ENCODE data around the gene DISC1. TPM values are rescaled to one million over a fixed set of nuclear protein-coding genes. Genes with fewer than 3 reads are reported as not detected.

DISC1 gene
- total and polyA plus RNA-seq, 2 experiments from 2014 or later = 0.43 to 1.2 TPM

DNA sequence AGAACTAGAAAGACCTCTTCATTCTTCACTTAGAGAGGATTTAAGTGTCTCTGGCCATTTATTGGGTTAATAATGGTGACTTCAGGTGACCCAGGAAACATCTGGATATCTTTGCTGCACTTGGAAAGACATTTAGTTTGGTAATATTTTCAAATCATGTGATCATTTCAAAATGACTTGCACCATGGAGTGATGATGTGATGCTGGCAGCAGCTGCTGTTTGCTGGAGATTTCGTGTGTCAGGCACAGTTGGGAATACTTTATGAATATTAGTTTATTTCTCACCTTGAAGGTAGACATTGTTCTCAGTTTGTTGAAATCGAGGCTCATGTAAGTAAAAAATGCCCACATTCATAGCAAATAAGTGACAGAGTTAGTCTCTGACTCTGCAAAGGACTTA is 236.0 kb downstream of the DISC1 start:
- no peaks in the 10 kb centered on the region for H3K27me3 ChIP-seq (replicated peaks; ENCODE audit: insufficient read depth)
- no peak overlapping the region for H3K4me2 ChIP-seq (ENCODE audit: unreplicated experiment)
- H3K9me2 ChIP-seq (ENCODE audit: insufficient read depth) = no peaks in the 10 kb centered on the region
- no peak overlapping the region for H3K9ac ChIP-seq
- H4K20me1 ChIP-seq (ENCODE audit: insufficient read depth) = no peaks in the 10 kb centered on the region
- no peaks in the 10 kb centered on the region for H3K79me2 ChIP-seq (ENCODE audit: insufficient read depth)
- H3K4me3 ChIP-seq = no peak overlapping the region
- no peaks in the 10 kb centered on the region for H3K9me3 ChIP-seq (ENCODE audit: low read depth)
- TF ChIP-seq EZH2phosphoT487 (IDR thresholded peaks at IDR 0.05; ENCODE audit: insufficient read depth, low read depth) (no peak), EZH2 (IDR thresholded peaks at IDR 0.05; ENCODE audit: insufficient read depth, poor library complexity, severe bottlenecking) (no peak)
- peaks cover 14% of the 10 kb centered on the region for H3K4me1 ChIP-seq (ENCODE audit: insufficient read depth)
- H3K36me3 ChIP-seq (ENCODE audit: low read depth) = no peaks in the 10 kb centered on the region
- in situ Hi-C loops (cut with MboI) = no loop called here
- peak overlapping the region; percentile 69 for H3K27ac ChIP-seq
- peak; percentile 12 for DNase-seq
- peaks cover 18% of the 10 kb centered on the region for H3F3A ChIP-seq (ENCODE audit: insufficient read depth)
- WGBS, 2 experiments (ENCODE audit: low coverage in 1 of 2, low lambda C conversion rate in 2 of 2, missing lambda C conversion rate in 2 of 2) = 73 to 79% methylated on average over 2 of the region's 2 CpGs
- H2AFZ ChIP-seq = no peak overlapping the region

DNA sequence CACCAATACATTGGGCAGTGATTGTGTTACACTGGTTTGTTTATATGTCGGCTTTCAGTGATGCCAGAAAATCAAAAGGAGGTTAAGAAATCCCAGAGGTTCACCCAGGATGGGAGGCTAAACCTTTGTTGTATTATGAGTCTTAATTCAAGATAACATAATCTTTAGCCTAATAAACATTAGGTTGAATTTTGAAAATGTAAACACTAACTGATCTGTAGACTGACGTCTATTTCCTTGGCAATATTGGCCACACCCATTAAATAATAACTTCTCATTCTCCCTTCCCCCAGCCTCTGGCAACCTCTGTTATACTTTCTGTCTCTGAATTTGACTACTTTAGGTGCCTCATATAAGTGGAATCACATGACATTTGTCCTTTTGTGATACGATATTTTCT is 238.7 kb downstream of the DISC1 start:
- no peak overlapping the region for H2AFZ ChIP-seq
- no peaks in the 10 kb centered on the region for H3K9me3 ChIP-seq (ENCODE audit: low read depth)
- no peak overlapping the region for H3K27ac ChIP-seq
- DNase-seq = no peak
- TF ChIP-seq EZH2phosphoT487 (IDR thresholded peaks at IDR 0.05; ENCODE audit: insufficient read depth, low read depth) = no peak
- no peak for TF ChIP-seq EZH2 (IDR thresholded peaks at IDR 0.05; ENCODE audit: insufficient read depth, poor library complexity, severe bottlenecking)
- in situ Hi-C loops (cut with MboI) = no loop called here
- no peaks in the 10 kb centered on the region for H3K36me3 ChIP-seq (ENCODE audit: low read depth)
- no peaks in the 10 kb centered on the region for H3K79me2 ChIP-seq (ENCODE audit: insufficient read depth)
- H4K20me1 ChIP-seq (ENCODE audit: insufficient read depth) = no peaks in the 10 kb centered on the region
- no peaks in the 10 kb centered on the region for H3K9me2 ChIP-seq (ENCODE audit: insufficient read depth)
- WGBS, 2 experiments (ENCODE audit: low coverage in 1 of 2, low lambda C conversion rate in 2 of 2, missing lambda C conversion rate in 2 of 2) = 85 to 96% methylated on average over 3 of the region's 3 CpGs
- H3K9ac ChIP-seq = no peak overlapping the region
- peaks cover 18% of the 10 kb centered on the region for H3F3A ChIP-seq (ENCODE audit: insufficient read depth)
- peaks cover 14% of the 10 kb centered on the region for H3K4me1 ChIP-seq (ENCODE audit: insufficient read depth)
- no peak overlapping the region for H3K4me3 ChIP-seq
- no peak overlapping the region for H3K4me2 ChIP-seq (ENCODE audit: unreplicated experiment)
- H3K27me3 ChIP-seq (replicated peaks; ENCODE audit: insufficient read depth) = no peaks in the 10 kb centered on the region

DNA sequence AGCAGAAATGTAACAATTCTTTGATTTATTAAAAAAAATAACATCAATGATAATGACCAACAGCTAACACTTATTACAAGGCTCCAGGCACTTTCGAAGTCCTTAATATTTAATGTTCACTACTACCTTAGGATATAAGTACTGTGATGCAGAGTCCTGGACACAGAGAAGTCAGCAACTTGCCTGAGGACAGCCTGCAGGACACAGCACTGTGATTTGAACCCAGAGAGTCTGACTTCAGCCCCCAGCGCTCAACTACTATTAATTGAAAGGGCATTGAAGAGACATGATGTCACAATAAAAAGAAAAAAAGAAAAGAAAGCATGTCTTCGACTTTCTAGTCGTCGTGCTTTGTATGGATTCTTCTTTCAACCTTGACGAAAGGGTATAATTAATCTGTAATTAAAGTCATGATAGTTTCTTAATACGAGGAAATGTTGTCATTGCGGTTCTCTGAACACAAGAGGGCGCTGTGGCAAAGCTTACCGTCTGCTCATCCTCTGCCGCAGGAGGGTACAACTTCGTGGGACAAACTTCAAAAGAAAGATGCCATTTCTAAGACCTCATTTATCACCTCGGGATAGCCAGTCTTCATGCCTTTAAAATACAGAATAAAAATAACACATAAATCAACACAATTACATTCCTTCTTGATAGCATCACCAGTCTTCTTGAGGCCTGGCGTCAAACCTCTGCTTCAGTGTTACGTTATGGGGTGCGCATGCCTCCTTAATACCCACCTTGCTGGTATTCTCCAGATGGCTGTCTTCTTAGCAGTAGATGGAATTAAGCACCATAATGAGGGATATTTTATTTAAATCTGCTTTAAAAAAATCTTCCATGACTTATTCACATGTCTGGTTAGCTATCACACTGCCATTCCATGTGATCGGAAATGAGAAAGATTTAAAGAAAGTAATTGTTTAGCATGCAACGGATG is 240.1 kb downstream of the DISC1 start:
- in situ Hi-C loops (cut with MboI) = no loop called here
- H2AFZ ChIP-seq = no peak overlapping the region
- TF ChIP-seq EZH2phosphoT487 (IDR thresholded peaks at IDR 0.05; ENCODE audit: insufficient read depth, low read depth) = no peak
- TF ChIP-seq EZH2 (IDR thresholded peaks at IDR 0.05; ENCODE audit: insufficient read depth, poor library complexity, severe bottlenecking) = no peak
- H3K4me3 ChIP-seq = no peak overlapping the region
- H3K36me3 ChIP-seq (ENCODE audit: low read depth) = no peaks in the 10 kb centered on the region
- H3K79me2 ChIP-seq (ENCODE audit: insufficient read depth) = no peaks in the 10 kb centered on the region
- no peak overlapping the region for H3K9ac ChIP-seq
- 33 to 34% methylated on average over 18 of the region's 18 CpGs for WGBS, 2 experiments (ENCODE audit: low coverage in 1 of 2, low lambda C conversion rate in 2 of 2, missing lambda C conversion rate in 2 of 2)
- peaks cover 11% of the 10 kb centered on the region for H3K4me1 ChIP-seq (ENCODE audit: insufficient read depth)
- no peaks in the 10 kb centered on the region for H4K20me1 ChIP-seq (ENCODE audit: insufficient read depth)
- H3K27me3 ChIP-seq (replicated peaks; ENCODE audit: insufficient read depth) = no peaks in the 10 kb centered on the region
- H3K27ac ChIP-seq = no peak overlapping the region
- H3K9me2 ChIP-seq (ENCODE audit: insufficient read depth) = no peaks in the 10 kb centered on the region
- no peak overlapping the region for H3K4me2 ChIP-seq (ENCODE audit: unreplicated experiment)
- H3K9me3 ChIP-seq (ENCODE audit: low read depth) = no peaks in the 10 kb centered on the region
- peak; percentile 66 for DNase-seq
- H3F3A ChIP-seq (ENCODE audit: insufficient read depth) = peaks cover 16% of the 10 kb centered on the region

DNA sequence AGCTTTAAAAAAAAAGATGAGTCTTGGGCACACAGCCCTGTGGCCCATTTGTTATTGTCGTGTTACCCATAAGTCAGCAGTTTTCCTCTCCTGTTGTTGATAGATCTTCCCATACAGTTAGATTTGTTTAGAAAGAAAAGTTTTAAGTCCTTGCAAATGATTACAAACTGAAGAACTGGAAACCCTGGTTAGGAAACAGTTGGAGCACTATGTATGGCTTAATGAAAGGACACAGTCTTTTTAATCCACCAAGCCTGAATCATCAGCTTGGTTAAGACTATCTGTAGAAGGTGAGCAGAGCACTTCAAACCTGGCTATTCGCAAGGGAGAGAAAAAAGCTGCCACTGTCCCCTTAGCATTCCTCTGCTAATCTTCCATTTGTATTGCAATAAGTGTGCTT is 241.0 kb downstream of the DISC1 start:
- H4K20me1 ChIP-seq (ENCODE audit: insufficient read depth) = no peaks in the 10 kb centered on the region
- H3K9me2 ChIP-seq (ENCODE audit: insufficient read depth) = no peaks in the 10 kb centered on the region
- TF ChIP-seq EZH2phosphoT487 (IDR thresholded peaks at IDR 0.05; ENCODE audit: insufficient read depth, low read depth) = no peak
- TF ChIP-seq EZH2 (IDR thresholded peaks at IDR 0.05; ENCODE audit: insufficient read depth, poor library complexity, severe bottlenecking) = no peak
- H3K79me2 ChIP-seq (ENCODE audit: insufficient read depth) = no peaks in the 10 kb centered on the region
- in situ Hi-C loops (cut with MboI) = no loop called here
- DNase-seq = no peak
- WGBS, 2 experiments (ENCODE audit: low coverage in 1 of 2, low lambda C conversion rate in 2 of 2, missing lambda C conversion rate in 2 of 2) = 13 to 18% methylated on average over 2 of the region's 2 CpGs
- H3F3A ChIP-seq (ENCODE audit: insufficient read depth) = peaks cover 15% of the 10 kb centered on the region
- no peak overlapping the region for H3K27ac ChIP-seq
- no peak overlapping the region for H3K9ac ChIP-seq
- no peak overlapping the region for H3K4me2 ChIP-seq (ENCODE audit: unreplicated experiment)
- no peaks in the 10 kb centered on the region for H3K9me3 ChIP-seq (ENCODE audit: low read depth)
- no peak overlapping the region for H2AFZ ChIP-seq
- H3K4me1 ChIP-seq (ENCODE audit: insufficient read depth) = peaks cover 11% of the 10 kb centered on the region
- no peak overlapping the region for H3K4me3 ChIP-seq
- H3K36me3 ChIP-seq (ENCODE audit: low read depth) = no peaks in the 10 kb centered on the region
- H3K27me3 ChIP-seq (replicated peaks; ENCODE audit: insufficient read depth) = no peaks in the 10 kb centered on the region

Data from GM23248 (cell line).